ENCODE results near the gene FOXR1. TPM values are rescaled to one million over a fixed set of nuclear protein-coding genes. Genes with fewer than 3 reads are reported as not detected.

The FOXR1 gene
- total and polyA plus RNA-seq, 8 donors: not detected

- intact Hi-C loops (cut with DNase I; ENCODE audit: low total_unique reads): no loop called here
- no peaks in the 10 kb centered on the region for H3K27me3 ChIP-seq
- 55 to 71% (median 68%) methylated on average over 14 to 15 of the region's 15 CpGs for WGBS, 5 donors
- DNase-seq: no peak
- H3K4me3 ChIP-seq: peak overlapping the region in 1 of 4 donors; percentile 14
- peaks cover 36 to 96% (median 84%) of the 10 kb centered on the region in 4 donors for H3K4me1 ChIP-seq
- H3K36me3 ChIP-seq: peaks cover 35 to 76% (median 66%) of the 10 kb centered on the region in 4 donors
- no peaks in the 10 kb centered on the region for H3K9me3 ChIP-seq
- peak overlapping the region in 4 of 5 donors; percentile 24 to 52 (median 48) for H3K27ac ChIP-seq
- TF ChIP-seq, protein P1, sequence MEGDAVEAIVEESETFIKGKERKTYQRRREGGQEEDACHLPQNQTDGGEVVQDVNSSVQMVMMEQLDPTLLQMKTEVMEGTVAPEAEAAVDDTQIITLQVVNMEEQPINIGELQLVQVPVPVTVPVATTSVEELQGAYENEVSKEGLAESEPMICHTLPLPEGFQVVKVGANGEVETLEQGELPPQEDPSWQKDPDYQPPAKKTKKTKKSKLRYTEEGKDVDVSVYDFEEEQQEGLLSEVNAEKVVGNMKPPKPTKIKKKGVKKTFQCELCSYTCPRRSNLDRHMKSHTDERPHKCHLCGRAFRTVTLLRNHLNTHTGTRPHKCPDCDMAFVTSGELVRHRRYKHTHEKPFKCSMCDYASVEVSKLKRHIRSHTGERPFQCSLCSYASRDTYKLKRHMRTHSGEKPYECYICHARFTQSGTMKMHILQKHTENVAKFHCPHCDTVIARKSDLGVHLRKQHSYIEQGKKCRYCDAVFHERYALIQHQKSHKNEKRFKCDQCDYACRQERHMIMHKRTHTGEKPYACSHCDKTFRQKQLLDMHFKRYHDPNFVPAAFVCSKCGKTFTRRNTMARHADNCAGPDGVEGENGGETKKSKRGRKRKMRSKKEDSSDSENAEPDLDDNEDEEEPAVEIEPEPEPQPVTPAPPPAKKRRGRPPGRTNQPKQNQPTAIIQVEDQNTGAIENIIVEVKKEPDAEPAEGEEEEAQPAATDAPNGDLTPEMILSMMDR (IDR thresholded peaks at IDR 0.05): no peak
- no peak for TF ChIP-seq POLR2AphosphoS5 (IDR thresholded peaks at IDR 0.05)
- no peak for TF ChIP-seq POLR2A (IDR thresholded peaks at IDR 0.05)
- no peak for TF ChIP-seq EP300 (IDR thresholded peaks at IDR 0.05)
Observed at GRCh38 chr11:119024430-119025098, 53.0 kb downstream of the FOXR1 start.

GRCh38 chr11:119025099-119025473, 53.5 kb downstream of the FOXR1 start:
- intact Hi-C loops (cut with DNase I; ENCODE audit: low total_unique reads): no loop called here
- DNase-seq: no peak
- H3K4me3 ChIP-seq: peak overlapping the region in 1 of 4 donors; percentile 14
- H3K36me3 ChIP-seq: peaks cover 35 to 74% (median 66%) of the 10 kb centered on the region in 4 donors
- no peaks in the 10 kb centered on the region for H3K27me3 ChIP-seq
- 38 to 56% (median 53%) methylated on average over 5 of the region's 5 CpGs for WGBS, 5 donors
- TF ChIP-seq POLR2AphosphoS5 (IDR thresholded peaks at IDR 0.05): no peak
- no peak for TF ChIP-seq EP300 (IDR thresholded peaks at IDR 0.05)
- TF ChIP-seq, protein P1 (IDR thresholded peaks at IDR 0.05): no peak
- TF ChIP-seq POLR2A (IDR thresholded peaks at IDR 0.05): no peak
- H3K27ac ChIP-seq: peak overlapping the region in 4 of 5 donors; percentile 24 to 52 (median 48)
- H3K9me3 ChIP-seq: no peaks in the 10 kb centered on the region
- peaks cover 36 to 96% (median 85%) of the 10 kb centered on the region in 4 donors for H3K4me1 ChIP-seq

- Histone ChIP-seq H3K4me3 (no peak overlapping the region), H3K4me1 (peaks cover 32 to 93% (median 83%) of the 10 kb centered on the region in 4 donors), H3K9me3 (no peaks in the 10 kb centered on the region), H3K27me3 (no peaks in the 10 kb centered on the region), H3K27ac (peak overlapping the region in 4 of 5 donors; percentile 24 to 52 (median 48)), H3K36me3 (peaks cover 35 to 70% (median 66%) of the 10 kb centered on the region in 4 donors)
- intact Hi-C loops (cut with DNase I; ENCODE audit: low total_unique reads): no loop called here
- WGBS, 5 donors: 78 to 96% (median 86%) methylated on average over 5 of the region's 5 CpGs
- TF ChIP-seq POLR2AphosphoS5 (IDR thresholded peaks at IDR 0.05): no peak
- TF ChIP-seq, protein P1 (IDR thresholded peaks at IDR 0.05): no peak
- TF ChIP-seq POLR2A (IDR thresholded peaks at IDR 0.05): no peak
- no peak for DNase-seq
Observed at GRCh38 chr11:119025541-119025940, 54.0 kb downstream of the FOXR1 start.

- Histone ChIP-seq H3K4me1 (peaks cover 28 to 89% (median 78%) of the 10 kb centered on the region in 4 donors), H3K27ac (peak overlapping the region in 2 of 5 donors; percentile 51 to 52), H3K36me3 (peaks cover 35 to 69% (median 63%) of the 10 kb centered on the region in 4 donors), H3K27me3 (no peaks in the 10 kb centered on the region), H3K4me3 (no peak overlapping the region), H3K9me3 (no peaks in the 10 kb centered on the region)
- TF ChIP-seq, protein P1 (IDR thresholded peaks at IDR 0.05): no peak
- no peak for TF ChIP-seq POLR2AphosphoS5 (IDR thresholded peaks at IDR 0.05)
- TF ChIP-seq EP300 (IDR thresholded peaks at IDR 0.05): no peak
- no peak for TF ChIP-seq POLR2A (IDR thresholded peaks at IDR 0.05)
- intact Hi-C loops (cut with DNase I; ENCODE audit: low total_unique reads): no loop called here
- 83 to 94% (median 89%) methylated on average over 14 to 16 of the region's 16 CpGs for WGBS, 5 donors
- DNase-seq: no peak
Observed at GRCh38 chr11:119025978-119026766, 54.6 kb downstream of the FOXR1 start.

Data from stomach (tissue), 9 donors.